Nephron progenitor cell (in vitro differentiated cells): ENCODE results near the gene GPR26.

Experiments
- DNase-seq: peaks from one replicate; pipeline ENCODE4 v3.0.0; 2021
- H3K27ac Mint-ChIP-seq: 2 replicates; pipeline ENCODE4 v1.8.0; 2021; ENCODE audit warnings: mild to moderate bottlenecking, moderate library complexity, mixed read lengths
- H3K27me3 Mint-ChIP-seq: 2 replicates; pipeline ENCODE4 v1.8.0; 2021; ENCODE audit warnings: mild to moderate bottlenecking, low read depth, mixed read lengths; ENCODE audit not compliant: poor library complexity
- H3K36me3 Mint-ChIP-seq: 2 replicates; pipeline ENCODE4 v1.8.0; 2021; ENCODE audit warnings: low read depth, mixed read lengths
- H3K4me1 Mint-ChIP-seq: 2 replicates; pipeline ENCODE4 v1.8.0; 2021; ENCODE audit warnings: mixed read lengths
- H3K4me3 Mint-ChIP-seq: 2 replicates; pipeline ENCODE4 v1.8.0; 2021; ENCODE audit warnings: mild to moderate bottlenecking, moderate library complexity, mixed read lengths
- H3K9me3 Mint-ChIP-seq: 2 replicates; pipeline ENCODE4 v1.8.0; 2021; ENCODE audit warnings: mild to moderate bottlenecking, moderate library complexity, mixed read lengths
- TF ChIP-seq, protein P1 (sequence below): fragments of 200-600 bp; sonication (generic); IDR thresholded peaks from 2 replicates; pipeline ENCODE4 v1.5.0; 2021; ENCODE audit warnings: antibody characterized with exemption

The GPR26 gene

DNA sequence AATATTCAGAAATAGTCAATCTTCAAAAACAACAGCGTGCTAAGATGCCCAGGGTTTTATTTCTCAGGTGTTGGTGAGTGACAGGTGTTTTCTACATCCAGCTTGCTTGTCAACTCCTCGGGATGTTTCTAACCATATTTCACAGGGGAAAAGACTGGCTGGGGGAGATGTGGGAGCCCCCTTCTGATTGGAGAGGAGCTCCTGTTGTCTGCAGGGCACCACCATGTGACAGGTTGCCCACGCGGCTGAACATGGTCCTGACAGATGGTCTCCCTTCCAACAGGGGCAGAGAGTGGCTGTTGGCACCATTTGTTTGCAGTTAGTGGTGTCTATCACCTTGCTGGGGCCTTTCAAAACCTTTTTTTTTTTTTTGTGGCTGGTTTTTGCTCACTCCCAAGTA is 16.5 kb upstream of the GPR26 start:
- no peaks in the 10 kb centered on the region for H3K36me3 Mint-ChIP-seq
- H3K27me3 Mint-ChIP-seq: peaks cover 49% of the 10 kb centered on the region
- H3K27ac Mint-ChIP-seq: no peak overlapping the region
- H3K9me3 Mint-ChIP-seq: no peaks in the 10 kb centered on the region
- H3K4me3 Mint-ChIP-seq: no peak overlapping the region
- TF ChIP-seq, protein P1, sequence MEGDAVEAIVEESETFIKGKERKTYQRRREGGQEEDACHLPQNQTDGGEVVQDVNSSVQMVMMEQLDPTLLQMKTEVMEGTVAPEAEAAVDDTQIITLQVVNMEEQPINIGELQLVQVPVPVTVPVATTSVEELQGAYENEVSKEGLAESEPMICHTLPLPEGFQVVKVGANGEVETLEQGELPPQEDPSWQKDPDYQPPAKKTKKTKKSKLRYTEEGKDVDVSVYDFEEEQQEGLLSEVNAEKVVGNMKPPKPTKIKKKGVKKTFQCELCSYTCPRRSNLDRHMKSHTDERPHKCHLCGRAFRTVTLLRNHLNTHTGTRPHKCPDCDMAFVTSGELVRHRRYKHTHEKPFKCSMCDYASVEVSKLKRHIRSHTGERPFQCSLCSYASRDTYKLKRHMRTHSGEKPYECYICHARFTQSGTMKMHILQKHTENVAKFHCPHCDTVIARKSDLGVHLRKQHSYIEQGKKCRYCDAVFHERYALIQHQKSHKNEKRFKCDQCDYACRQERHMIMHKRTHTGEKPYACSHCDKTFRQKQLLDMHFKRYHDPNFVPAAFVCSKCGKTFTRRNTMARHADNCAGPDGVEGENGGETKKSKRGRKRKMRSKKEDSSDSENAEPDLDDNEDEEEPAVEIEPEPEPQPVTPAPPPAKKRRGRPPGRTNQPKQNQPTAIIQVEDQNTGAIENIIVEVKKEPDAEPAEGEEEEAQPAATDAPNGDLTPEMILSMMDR: no peak
- no peaks in the 10 kb centered on the region for H3K4me1 Mint-ChIP-seq
- no peak for DNase-seq

DNA sequence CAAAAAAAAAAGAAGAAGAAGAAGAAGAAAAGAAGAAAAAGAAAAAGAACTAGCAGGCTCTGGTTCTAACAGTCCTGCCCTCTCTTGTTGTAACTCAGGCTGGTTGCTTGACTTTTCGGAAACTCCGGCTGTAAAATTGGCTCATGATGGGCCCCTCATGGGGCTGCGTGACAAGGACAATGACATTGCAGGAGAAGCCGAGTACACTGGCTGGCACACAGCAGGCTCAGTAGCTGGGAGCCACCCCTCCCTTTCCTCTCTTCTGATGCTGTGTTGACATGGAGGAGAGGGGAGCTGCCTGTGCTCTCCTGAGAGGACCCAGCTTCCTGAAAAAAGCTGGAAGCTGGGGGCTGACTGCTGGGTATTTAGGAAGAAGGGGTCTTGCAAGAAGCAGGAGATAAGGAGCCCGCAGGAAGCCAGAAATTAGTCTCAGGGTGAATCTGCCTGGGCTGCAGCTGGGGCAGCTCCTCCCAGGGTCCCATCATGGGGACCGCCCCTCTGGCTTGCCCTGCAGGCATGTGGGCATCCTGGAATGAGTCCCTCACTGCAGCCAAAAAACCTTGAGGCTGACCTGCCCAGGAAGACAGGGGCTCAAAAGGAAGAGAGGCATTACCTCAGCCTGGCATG is 14.6 kb upstream of the GPR26 start:
- peaks cover 47% of the 10 kb centered on the region for H3K27me3 Mint-ChIP-seq
- no peaks in the 10 kb centered on the region for H3K9me3 Mint-ChIP-seq
- no peak for DNase-seq
- no peak overlapping the region for H3K4me3 Mint-ChIP-seq
- no peaks in the 10 kb centered on the region for H3K36me3 Mint-ChIP-seq
- no peak overlapping the region for H3K27ac Mint-ChIP-seq
- TF ChIP-seq, protein P1: no peak
- no peaks in the 10 kb centered on the region for H3K4me1 Mint-ChIP-seq

DNA sequence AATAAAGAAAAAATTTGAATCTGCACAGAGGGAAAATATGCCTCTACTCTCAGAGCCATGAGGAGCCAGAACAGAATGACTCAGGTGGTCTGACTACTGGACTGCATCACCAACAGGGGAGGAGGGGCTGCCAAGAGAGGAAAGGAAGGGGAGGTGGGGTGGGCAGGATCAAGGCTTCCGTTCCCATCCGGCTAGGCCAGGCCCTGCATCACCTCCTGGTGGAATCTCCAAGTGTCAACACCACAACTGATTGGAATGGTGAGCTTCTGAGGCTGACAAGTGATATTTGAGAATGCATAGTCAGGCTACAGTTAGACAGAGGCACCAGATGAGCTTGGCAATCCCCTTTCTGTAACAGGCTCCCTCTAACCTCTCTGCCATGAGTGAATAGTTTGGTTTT is 10.4 kb upstream of the GPR26 start:
- H3K4me1 Mint-ChIP-seq: no peaks in the 10 kb centered on the region
- TF ChIP-seq, protein P1: no peak
- no peak for DNase-seq
- no peak overlapping the region for H3K4me3 Mint-ChIP-seq
- H3K36me3 Mint-ChIP-seq: no peaks in the 10 kb centered on the region
- H3K27me3 Mint-ChIP-seq: peaks cover 49% of the 10 kb centered on the region
- no peaks in the 10 kb centered on the region for H3K9me3 Mint-ChIP-seq
- no peak overlapping the region for H3K27ac Mint-ChIP-seq

DNA sequence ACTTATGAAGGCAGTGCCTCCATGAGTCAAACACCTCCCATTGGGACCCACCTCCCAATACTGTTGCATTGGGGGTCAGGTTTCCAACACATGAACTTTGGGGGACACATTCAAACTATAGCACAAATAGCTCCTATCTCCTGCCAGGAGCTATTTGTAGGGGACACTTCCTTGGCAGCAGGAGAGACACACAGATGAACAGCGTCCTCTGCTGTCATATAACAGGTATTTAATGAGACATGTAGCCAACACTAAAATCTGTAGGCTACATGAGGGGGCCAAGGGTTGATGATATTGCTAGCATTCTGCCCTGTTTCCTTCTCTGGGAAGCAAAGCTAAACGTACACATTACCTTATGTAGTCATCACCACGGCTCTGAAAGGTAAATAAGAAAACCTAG is 2.6 kb upstream of the GPR26 start:
- Mint-ChIP-seq H3K27me3 (peaks cover 81% of the 10 kb centered on the region), H3K27ac (no peak overlapping the region), H3K36me3 (no peaks in the 10 kb centered on the region), H3K9me3 (peaks cover 4% of the 10 kb centered on the region), H3K4me1 (peaks cover 7% of the 10 kb centered on the region), H3K4me3 (no peak overlapping the region)
- TF ChIP-seq, protein P1: no peak
- no peak for DNase-seq

DNA sequence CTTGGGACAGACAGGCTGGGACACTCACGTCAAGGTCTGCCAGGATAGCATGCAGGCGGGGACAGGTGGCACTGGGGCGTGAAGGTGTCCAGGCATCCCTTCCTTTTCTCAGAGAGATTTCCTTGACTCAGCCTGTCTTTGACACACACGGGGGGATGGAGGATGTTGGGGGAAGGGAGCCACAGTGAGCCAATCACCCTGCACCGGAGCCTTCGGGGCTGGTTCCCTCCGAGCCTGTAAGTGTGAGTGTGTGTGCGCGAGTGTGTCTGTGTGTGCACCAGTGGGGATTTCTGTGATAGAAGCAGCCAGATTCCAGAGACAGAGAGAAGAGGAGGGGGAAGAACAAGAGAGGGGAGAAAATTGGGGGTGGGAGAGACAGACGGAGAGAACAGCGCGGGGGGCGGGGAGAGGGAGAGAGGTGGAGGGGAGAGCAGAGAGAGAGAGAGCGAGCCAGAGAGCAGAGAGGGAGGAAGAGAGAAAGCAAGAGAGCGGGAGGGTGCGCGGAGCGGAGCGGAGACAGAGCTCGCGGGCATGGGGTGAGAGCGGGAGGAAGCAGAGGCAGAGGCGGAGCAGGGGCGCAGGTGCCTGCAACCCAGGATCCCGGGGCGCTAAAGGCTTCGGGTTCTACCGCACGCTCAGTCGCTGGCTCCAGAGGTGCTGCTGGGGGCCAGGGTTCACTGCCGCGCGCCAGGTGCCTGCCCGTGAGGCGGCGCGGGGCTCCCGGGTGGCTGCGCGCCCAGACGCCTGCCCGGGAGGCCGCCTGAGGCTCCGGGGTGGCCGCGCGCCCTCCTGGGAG is 466 bp upstream of the GPR26 start:
- no peak for DNase-seq
- Mint-ChIP-seq H3K27me3 (peaks cover 93% of the 10 kb centered on the region), H3K4me3 (peak overlapping the region; percentile 70), H3K9me3 (peaks cover 4% of the 10 kb centered on the region), H3K4me1 (peaks cover 7% of the 10 kb centered on the region), H3K36me3 (no peaks in the 10 kb centered on the region), H3K27ac (no peak overlapping the region)
- TF ChIP-seq, protein P1: no peak

DNA sequence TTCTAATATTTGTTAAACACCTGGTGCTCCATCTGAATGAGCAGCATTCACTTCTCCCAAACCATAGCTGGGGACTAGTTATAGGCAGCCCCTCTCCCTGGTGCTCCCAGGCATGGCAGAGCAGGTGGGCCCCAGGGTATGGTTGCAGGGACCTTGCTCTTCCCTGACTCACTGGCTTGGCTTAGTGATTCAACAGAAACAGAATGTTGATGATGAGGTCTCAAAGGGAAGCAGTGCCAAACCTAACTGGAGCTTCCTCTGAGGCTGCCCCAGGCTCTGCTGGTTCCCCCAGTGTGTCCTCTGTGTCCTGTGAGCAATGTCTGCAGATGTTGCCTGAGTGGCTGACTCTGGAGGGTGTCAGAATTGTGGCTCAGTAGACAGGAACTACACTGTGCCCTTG is 3.7 kb downstream of the GPR26 start:
- Mint-ChIP-seq H3K36me3 (no peaks in the 10 kb centered on the region), H3K9me3 (peaks cover 4% of the 10 kb centered on the region), H3K4me3 (no peak overlapping the region), H3K27me3 (peaks cover 76% of the 10 kb centered on the region), H3K27ac (no peak overlapping the region), H3K4me1 (peaks cover 7% of the 10 kb centered on the region)
- DNase-seq: no peak
- TF ChIP-seq, protein P1: no peak
